GM12801 (cell line): ENCODE data around the gene STK33.

ENCODE experiments used
- CTCF ChIP-seq: IDR thresholded peaks from one replicate; pipeline ENCODE4 v1.5.1; 2011; ENCODE audit warnings: control low read depth; ENCODE audit not compliant: insufficient read length; ENCODE audit errors: extremely low read depth

The STK33 gene

GRCh38 chr11:8601376-8602133, 7.5 kb upstream of the STK33 start:
- no peak for TF ChIP-seq CTCF

DNA sequence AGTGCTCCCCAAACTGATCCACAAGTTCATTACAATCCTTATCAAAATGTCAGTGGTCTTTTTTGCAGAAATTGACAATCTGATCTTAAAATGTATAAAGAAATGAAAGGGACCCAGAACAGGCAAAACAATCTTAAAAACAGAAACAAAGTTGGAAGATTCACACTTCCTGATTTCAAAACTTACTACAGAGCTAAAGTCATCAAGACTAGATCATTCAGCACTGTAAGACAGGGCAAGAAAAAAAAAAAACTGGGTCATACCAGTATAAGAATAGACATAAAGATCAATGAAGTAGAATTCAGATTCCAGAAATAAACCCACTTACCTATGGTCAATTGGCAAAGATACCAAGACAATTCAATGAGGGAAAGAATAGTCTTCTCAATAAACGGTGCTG, 4.5 kb upstream of the STK33 start:
- no peak for TF ChIP-seq CTCF

GRCh38 chr11:8597182-8597581, 3.2 kb upstream of the STK33 start:
- no peak for TF ChIP-seq CTCF

GRCh38 chr11:8596504-8597046, 2.5 kb upstream of the STK33 start:
- no peak for TF ChIP-seq CTCF

GRCh38 chr11:8593455-8593854, 573 bp downstream of the STK33 start:
- no peak for TF ChIP-seq CTCF

DNA sequence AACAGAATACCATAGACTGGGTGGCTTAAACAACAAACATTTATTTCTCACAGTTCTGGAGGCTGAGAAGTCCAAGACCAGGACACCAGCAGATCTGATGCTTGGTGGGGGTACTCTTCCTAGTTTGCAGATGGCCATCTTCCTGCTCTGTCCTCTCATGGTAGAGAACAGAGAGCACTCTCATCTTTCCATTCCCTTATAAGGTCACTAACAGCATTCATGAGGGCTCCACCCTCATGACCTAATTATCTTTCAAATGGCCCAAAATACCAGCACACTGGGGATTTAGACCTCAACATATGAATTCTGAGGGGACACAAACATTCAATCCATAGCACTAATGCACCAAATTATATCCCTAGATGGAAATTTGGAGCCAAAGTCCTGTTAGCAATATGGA, 6.1 kb downstream of the STK33 start:
- TF ChIP-seq CTCF: no peak

DNA sequence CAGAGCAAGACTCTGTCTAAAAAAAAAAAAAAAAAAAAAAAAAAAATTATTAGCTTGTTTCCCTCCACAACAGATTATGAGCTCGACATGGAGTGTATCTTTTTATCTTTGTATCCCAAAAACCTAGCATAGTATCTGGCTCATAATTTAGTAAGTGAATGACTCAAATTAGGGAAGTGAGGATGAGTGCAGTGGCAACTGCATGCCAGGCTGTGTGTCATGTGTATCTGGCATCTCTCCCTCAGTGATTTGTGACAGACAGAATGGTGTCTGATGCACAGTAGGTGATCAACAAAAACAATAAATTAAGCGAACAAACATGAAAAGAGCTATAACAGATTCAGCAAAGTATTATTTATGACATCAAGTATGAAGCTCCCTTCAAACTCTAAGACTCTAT, 7.2 kb downstream of the STK33 start:
- TF ChIP-seq CTCF: no peak
